Upper lobe of left lung (tissue), 4 donors: ENCODE measurements around the gene MYBBP1A.

Experiments
- CTCF ChIP-seq, 6 experiments: fragments of 450-650 bp in 4 of 6; fragments of 200-600 bp in 2 of 6; sonication (generic) in 2 of 6; IDR thresholded peaks; one replicate each; pipeline ENCODE4 v1.5.1; 2016 to 2019; ENCODE audit warnings: antibody characterized with exemption in 6 of 6
- EP300 ChIP-seq, 4 donors: sonication (generic); formaldehyde crosslinking; IDR thresholded peaks; one replicate each; pipeline ENCODE4 v1.5.1; 2017; ENCODE audit warnings: antibody characterized with exemption in 4 of 4, control low read depth in 2 of 4
- POLR2A ChIP-seq, 4 donors: fragments of 450-650 bp; IDR thresholded peaks; one replicate each; pipeline ENCODE4 v1.5.1; 2016 to 2017; ENCODE audit warnings: antibody characterized with exemption in 4 of 4, mild to moderate bottlenecking in 2 of 4
- POLR2AphosphoS5 ChIP-seq, 2 donors: sonication (generic); formaldehyde crosslinking; IDR thresholded peaks; one replicate each; pipeline ENCODE4 v1.5.1; 2017; ENCODE audit warnings: antibody characterized with exemption in 2 of 2

- TF ChIP-seq CTCF (IDR thresholded peaks at IDR 0.05) (no peak), POLR2A (IDR thresholded peaks at IDR 0.05) (no peak), POLR2AphosphoS5 (IDR thresholded peaks at IDR 0.05) (no peak), EP300 (IDR thresholded peaks at IDR 0.05) (no peak)
These were observed 57.9 kb downstream of the MYBBP1A start for GRCh38 chr17:4497101-4497824.
